HL-60 (cell line): ENCODE measurements around the gene ZDHHC5.

Experiments used
- GABPA ChIP-seq: IDR thresholded peaks from 2 replicates; pipeline ENCODE4 v1.6.1; 2012; ENCODE audit warnings: low read depth
- POLR2AphosphoS5 ChIP-seq: IDR thresholded peaks from 2 replicates; pipeline ENCODE4 v1.6.1; 2012; ENCODE audit warnings: low read depth
- REST ChIP-seq: IDR thresholded peaks from 2 replicates; pipeline ENCODE4 v1.6.1; 2012; ENCODE audit warnings: low read depth; ENCODE audit not compliant: insufficient replicate concordance
- SPI1 ChIP-seq: IDR thresholded peaks from 2 replicates; pipeline ENCODE4 v1.6.1; 2012; ENCODE audit warnings: low read depth, mild to moderate bottlenecking, borderline replicate concordance
- TF ChIP-seq, protein P1 (sequence below): IDR thresholded peaks from one replicate; pipeline ENCODE4 v1.5.1; 2011; ENCODE audit warnings: low read length, control low read depth, inconsistent platforms; ENCODE audit not compliant: insufficient read depth

GRCh38 chr11:57648801-57649735 is 18.8 kb upstream of the ZDHHC5 start:
- TF ChIP-seq, protein P1, sequence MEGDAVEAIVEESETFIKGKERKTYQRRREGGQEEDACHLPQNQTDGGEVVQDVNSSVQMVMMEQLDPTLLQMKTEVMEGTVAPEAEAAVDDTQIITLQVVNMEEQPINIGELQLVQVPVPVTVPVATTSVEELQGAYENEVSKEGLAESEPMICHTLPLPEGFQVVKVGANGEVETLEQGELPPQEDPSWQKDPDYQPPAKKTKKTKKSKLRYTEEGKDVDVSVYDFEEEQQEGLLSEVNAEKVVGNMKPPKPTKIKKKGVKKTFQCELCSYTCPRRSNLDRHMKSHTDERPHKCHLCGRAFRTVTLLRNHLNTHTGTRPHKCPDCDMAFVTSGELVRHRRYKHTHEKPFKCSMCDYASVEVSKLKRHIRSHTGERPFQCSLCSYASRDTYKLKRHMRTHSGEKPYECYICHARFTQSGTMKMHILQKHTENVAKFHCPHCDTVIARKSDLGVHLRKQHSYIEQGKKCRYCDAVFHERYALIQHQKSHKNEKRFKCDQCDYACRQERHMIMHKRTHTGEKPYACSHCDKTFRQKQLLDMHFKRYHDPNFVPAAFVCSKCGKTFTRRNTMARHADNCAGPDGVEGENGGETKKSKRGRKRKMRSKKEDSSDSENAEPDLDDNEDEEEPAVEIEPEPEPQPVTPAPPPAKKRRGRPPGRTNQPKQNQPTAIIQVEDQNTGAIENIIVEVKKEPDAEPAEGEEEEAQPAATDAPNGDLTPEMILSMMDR = no peak
- TF ChIP-seq REST = no peak
- TF ChIP-seq POLR2AphosphoS5 = no peak
- no peak for TF ChIP-seq GABPA
- TF ChIP-seq SPI1 = no peak
